Endothelial cell (in vitro differentiated cells): ENCODE measurements around the gene FAM83F. TPM values are rescaled to one million over a fixed set of nuclear protein-coding genes. Genes with fewer than 3 reads are reported as not detected.

Experiments
- DNase-seq: peaks from one replicate; pipeline ENCODE4 v3.0.0; 2021; ENCODE audit warnings: low spot score
- H3K27ac Mint-ChIP-seq: one replicate; pipeline ENCODE4 v1.8.0; 2021; ENCODE audit warnings: mixed read lengths, inconsistent platforms; ENCODE audit not compliant: unreplicated experiment
- H3K27me3 Mint-ChIP-seq: one replicate; pipeline ENCODE4 v1.8.0; 2021; ENCODE audit warnings: mild to moderate bottlenecking, moderate library complexity, mixed read lengths, inconsistent platforms; ENCODE audit not compliant: unreplicated experiment
- H3K36me3 Mint-ChIP-seq: one replicate; pipeline ENCODE4 v1.8.0; 2021; ENCODE audit warnings: mild to moderate bottlenecking, low read depth, mixed read lengths, inconsistent platforms; ENCODE audit not compliant: unreplicated experiment
- H3K4me1 Mint-ChIP-seq: one replicate; pipeline ENCODE4 v1.8.0; 2021; ENCODE audit warnings: mild to moderate bottlenecking, mixed read lengths, inconsistent platforms; ENCODE audit not compliant: unreplicated experiment
- H3K4me3 Mint-ChIP-seq: one replicate; pipeline ENCODE4 v1.8.0; 2021; ENCODE audit warnings: mild to moderate bottlenecking, mixed read lengths, inconsistent platforms; ENCODE audit not compliant: unreplicated experiment
- H3K9me3 Mint-ChIP-seq: one replicate; pipeline ENCODE4 v1.8.0; 2021; ENCODE audit warnings: mixed read lengths, inconsistent platforms; ENCODE audit not compliant: unreplicated experiment
- total RNA-seq: library from RNA; stranded (reverse); fragmentation: NEBNext Ultra II Directional; extraction: Animal tissue kit (Norgen Biotek cat#: 25700); gene quantifications from one replicate; pipeline ENCODE4 v1.2.1, GENCODE V29; 2021; ENCODE audit not compliant: unreplicated experiment
- TF ChIP-seq, protein P1 (sequence below): fragments of 200-600 bp; sonication (generic); IDR thresholded peaks from one replicate; pipeline ENCODE4 v1.5.0; 2021; ENCODE audit warnings: antibody characterized with exemption; ENCODE audit not compliant: unreplicated experiment

FAM83F gene
- total RNA-seq, 1 donor from 2014 or later: 3.5 TPM

DNA sequence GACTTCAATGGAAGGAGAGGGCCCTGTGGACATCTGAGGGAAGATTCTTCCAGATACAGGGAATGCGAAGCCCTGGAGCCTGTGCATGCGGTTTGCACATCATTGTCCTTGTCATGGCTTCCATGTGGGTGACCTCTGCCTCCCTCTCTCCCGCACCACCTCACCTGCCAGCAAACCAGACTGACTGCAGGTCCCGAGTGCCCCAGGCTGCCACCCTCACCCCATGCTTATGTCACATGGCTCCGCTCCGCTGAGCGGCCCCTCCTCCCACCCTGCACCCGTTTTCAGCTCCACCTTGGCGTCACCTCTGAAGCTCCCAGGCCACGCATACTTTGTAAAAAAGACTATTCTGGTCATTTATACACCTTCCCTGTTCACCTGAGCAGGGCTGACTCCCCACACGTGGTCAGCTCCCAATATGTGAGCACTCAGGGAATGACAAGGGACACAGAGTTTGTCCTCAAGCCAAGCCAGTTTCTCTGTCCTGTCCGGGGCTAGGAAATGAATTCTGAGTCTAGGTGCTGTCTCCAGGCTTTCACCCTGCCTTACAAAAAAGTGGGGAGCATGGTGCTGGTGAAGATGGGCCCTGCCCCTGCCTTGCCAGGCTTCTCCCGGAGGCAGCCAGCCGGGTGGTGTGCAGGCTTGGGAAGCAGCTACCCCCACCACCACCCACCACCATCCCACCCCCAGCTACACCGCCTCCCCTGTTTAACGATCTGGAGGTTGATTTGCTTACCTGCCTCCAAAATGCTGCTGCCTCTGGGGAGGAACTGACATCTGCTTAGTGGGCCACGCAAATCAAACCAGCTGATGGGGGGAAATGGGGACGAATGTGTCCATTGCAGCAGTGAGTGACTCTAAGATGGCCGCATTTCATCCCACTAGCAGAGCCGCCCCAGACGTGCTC lies 32.7 kb downstream of the FAM83F start:
- Mint-ChIP-seq H3K27ac (no peak overlapping the region), H3K27me3 (no peaks in the 10 kb centered on the region), H3K36me3 (no peaks in the 10 kb centered on the region), H3K4me3 (no peak overlapping the region), H3K9me3 (no peaks in the 10 kb centered on the region), H3K4me1 (peaks cover 7% of the 10 kb centered on the region)
- no peak for DNase-seq
- TF ChIP-seq, protein P1, sequence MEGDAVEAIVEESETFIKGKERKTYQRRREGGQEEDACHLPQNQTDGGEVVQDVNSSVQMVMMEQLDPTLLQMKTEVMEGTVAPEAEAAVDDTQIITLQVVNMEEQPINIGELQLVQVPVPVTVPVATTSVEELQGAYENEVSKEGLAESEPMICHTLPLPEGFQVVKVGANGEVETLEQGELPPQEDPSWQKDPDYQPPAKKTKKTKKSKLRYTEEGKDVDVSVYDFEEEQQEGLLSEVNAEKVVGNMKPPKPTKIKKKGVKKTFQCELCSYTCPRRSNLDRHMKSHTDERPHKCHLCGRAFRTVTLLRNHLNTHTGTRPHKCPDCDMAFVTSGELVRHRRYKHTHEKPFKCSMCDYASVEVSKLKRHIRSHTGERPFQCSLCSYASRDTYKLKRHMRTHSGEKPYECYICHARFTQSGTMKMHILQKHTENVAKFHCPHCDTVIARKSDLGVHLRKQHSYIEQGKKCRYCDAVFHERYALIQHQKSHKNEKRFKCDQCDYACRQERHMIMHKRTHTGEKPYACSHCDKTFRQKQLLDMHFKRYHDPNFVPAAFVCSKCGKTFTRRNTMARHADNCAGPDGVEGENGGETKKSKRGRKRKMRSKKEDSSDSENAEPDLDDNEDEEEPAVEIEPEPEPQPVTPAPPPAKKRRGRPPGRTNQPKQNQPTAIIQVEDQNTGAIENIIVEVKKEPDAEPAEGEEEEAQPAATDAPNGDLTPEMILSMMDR: no peak

DNA sequence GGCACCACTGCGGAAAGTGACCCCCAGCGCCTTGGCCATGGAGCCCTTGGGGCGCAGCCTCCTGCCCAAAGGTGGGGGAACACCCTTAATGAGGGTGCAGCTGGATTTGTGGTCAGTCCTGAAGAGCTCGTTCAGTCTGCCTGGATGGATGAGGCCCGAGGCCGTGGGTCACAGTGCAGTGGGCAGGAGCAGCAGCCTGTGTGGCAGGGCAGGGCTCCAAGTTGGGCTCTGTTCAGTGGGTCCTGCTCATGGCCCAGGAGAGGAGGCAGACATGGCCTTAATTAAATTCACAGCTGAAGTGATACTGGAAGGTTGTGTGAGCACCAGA lies 33.3 kb downstream of the FAM83F start:
- Mint-ChIP-seq H3K9me3 (no peaks in the 10 kb centered on the region), H3K4me3 (no peak overlapping the region), H3K27me3 (no peaks in the 10 kb centered on the region), H3K36me3 (no peaks in the 10 kb centered on the region), H3K27ac (no peak overlapping the region), H3K4me1 (peaks cover 7% of the 10 kb centered on the region)
- TF ChIP-seq, protein P1: no peak
- no peak for DNase-seq

DNA sequence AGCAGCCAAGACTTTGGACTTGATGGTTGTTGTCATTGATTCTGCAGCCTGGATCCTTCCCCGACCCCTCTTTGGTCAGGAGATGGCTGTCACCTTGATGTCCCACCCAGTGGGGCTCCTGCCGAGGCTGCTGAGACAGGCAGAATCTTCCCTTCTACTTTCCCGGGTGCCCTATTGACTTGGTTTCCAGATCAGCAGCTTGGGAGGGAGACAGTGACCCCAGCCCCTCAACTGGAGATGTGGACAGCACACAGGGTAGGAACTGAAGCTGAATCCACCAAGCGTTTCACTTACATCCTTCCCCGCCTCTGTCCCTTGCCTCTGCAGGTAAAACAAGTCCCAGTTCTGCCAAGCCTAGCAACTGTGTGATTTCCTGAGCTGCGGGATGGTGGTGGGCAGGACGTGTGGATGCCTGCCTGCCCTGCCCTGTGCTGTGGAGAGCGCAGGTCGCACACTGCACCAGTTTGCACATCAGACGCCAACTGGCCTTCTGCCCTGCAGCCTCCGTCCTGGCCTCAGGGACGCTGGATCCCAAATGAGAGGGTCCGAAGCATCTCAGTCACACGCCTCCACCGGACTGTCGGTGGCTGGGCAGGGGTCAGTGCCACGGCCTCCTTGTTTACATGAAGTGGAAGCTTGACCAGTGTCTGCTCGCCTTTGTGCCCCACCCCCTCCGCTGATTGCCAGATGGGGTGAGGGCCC lies 34.6 kb downstream of the FAM83F start:
- Mint-ChIP-seq H3K27ac (no peak overlapping the region), H3K4me3 (no peak overlapping the region), H3K27me3 (no peaks in the 10 kb centered on the region), H3K36me3 (no peaks in the 10 kb centered on the region), H3K9me3 (no peaks in the 10 kb centered on the region), H3K4me1 (peaks cover 7% of the 10 kb centered on the region)
- TF ChIP-seq, protein P1: no peak
- DNase-seq: no peak

DNA sequence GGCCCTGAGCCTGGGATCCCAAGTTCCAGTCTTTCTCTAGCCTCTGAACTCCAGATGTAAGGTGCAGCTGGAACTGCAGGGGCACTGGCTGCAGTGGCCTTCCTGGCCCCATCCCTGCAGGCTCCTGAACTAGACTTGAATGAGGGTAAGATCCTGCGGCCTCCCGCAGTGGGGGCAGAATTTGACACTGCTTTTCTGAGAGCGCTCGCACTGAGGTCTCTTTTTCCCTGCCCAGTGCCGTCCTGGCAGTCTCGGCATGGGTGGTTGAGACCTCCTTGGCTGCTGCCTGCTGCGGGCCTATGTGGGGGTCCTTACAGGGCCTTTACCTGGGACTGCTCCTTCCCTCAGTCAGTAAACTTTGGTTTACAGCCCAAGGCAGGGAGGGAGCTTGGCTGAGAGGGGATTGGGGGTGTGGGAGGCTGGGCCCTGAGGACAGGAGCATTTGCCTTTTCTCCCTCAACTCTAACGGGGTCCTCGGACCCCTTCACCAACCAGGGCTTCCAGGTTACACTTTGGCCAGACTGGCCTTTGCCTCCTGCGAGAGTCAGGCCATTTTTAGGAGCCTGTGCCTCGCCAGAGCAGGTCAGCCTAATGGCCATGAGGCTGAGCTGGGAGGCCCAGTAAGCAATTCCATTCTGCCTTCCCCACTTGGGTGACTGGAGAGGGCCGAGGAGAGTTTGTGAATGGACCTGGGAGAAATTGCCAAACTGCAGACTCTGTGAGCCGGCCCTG lies 35.4 kb downstream of the FAM83F start:
- no peaks in the 10 kb centered on the region for H3K27me3 Mint-ChIP-seq
- no peak overlapping the region for H3K4me3 Mint-ChIP-seq
- no peaks in the 10 kb centered on the region for H3K9me3 Mint-ChIP-seq
- TF ChIP-seq, protein P1: no peak
- H3K4me1 Mint-ChIP-seq: peaks cover 10% of the 10 kb centered on the region
- H3K36me3 Mint-ChIP-seq: no peaks in the 10 kb centered on the region
- H3K27ac Mint-ChIP-seq: no peak overlapping the region
- DNase-seq: no peak

DNA sequence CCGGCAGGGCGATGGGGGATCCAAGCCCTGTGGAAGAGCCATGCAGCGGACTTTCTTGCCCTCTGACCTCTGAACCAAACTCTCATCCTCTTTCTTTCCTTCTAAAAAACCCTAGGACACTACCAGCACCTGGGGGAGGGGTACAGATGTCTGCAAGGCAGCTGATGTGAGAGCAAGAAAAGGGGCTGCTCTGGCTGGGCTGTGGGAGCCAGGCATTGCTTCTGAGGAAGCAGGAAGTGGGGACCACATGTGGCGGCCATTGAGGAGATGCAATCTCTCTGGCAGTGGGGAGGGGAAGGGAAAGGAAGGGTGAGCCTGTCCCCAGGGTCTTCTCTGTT lies 36.0 kb downstream of the FAM83F start:
- H3K27ac Mint-ChIP-seq: no peak overlapping the region
- H3K4me1 Mint-ChIP-seq: peaks cover 10% of the 10 kb centered on the region
- TF ChIP-seq, protein P1: no peak
- H3K27me3 Mint-ChIP-seq: peaks cover 1% of the 10 kb centered on the region
- H3K4me3 Mint-ChIP-seq: no peak overlapping the region
- no peak for DNase-seq
- H3K36me3 Mint-ChIP-seq: no peaks in the 10 kb centered on the region
- no peaks in the 10 kb centered on the region for H3K9me3 Mint-ChIP-seq
